ENCODE results near the gene ELMO1.

ELMO1 gene

GRCh38 chr7:37441386-37441760 lies 7.3 kb downstream of the ELMO1 start:
- H3K9me3 ChIP-seq (ENCODE audit: low read length), result no peaks in the 10 kb centered on the region
- H3K4me1 ChIP-seq (ENCODE audit: insufficient read depth, low read length), result peaks cover 14% of the 10 kb centered on the region
- H3K4me3 ChIP-seq (ENCODE audit: low read depth in 1 of 2, low read length in 2 of 2), result no peak overlapping the region

GRCh38 chr7:37440738-37441385 lies 7.8 kb downstream of the ELMO1 start:
- peaks cover 14% of the 10 kb centered on the region for H3K4me1 ChIP-seq (ENCODE audit: insufficient read depth, low read length)
- no peak overlapping the region for H3K4me3 ChIP-seq (ENCODE audit: low read depth in 1 of 2, low read length in 2 of 2)
- H3K27ac ChIP-seq (ENCODE audit: low read depth, low read length), result no peak overlapping the region

More at GRCh38 chr7:37441386-37441760, 7.3 kb downstream of the ELMO1 start:
- Histone ChIP-seq H3K27ac (ENCODE audit: low read depth, low read length) (no peak overlapping the region), H3K9ac (ENCODE audit: low read length) (no peak overlapping the region), H3K36me3 (ENCODE audit: insufficient read depth, low read length) (no peaks in the 10 kb centered on the region), H3K27me3 (ENCODE audit: control insufficient read depth in 1 of 2, insufficient read depth in 2 of 2, low read length in 2 of 2) (no peaks in the 10 kb centered on the region)

GRCh38 chr7:37439653-37440026 lies 9.0 kb downstream of the ELMO1 start:
- H3K4me1 ChIP-seq (ENCODE audit: insufficient read depth, low read length), result peaks cover 14% of the 10 kb centered on the region
- no peak overlapping the region for H3K9ac ChIP-seq (ENCODE audit: low read length)
- H3K27ac ChIP-seq (ENCODE audit: low read depth, low read length), result no peak overlapping the region
- H3K9me3 ChIP-seq (ENCODE audit: low read length), result no peaks in the 10 kb centered on the region
- H3K27me3 ChIP-seq (ENCODE audit: control insufficient read depth in 1 of 2, insufficient read depth in 2 of 2, low read length in 2 of 2), result no peaks in the 10 kb centered on the region
- H3K4me3 ChIP-seq (ENCODE audit: low read depth in 1 of 2, low read length in 2 of 2), result no peak overlapping the region
- no peaks in the 10 kb centered on the region for H3K36me3 ChIP-seq (ENCODE audit: insufficient read depth, low read length)

More at GRCh38 chr7:37440738-37441385, 7.8 kb downstream of the ELMO1 start:
- Histone ChIP-seq H3K9me3 (ENCODE audit: low read length) (no peaks in the 10 kb centered on the region), H3K27me3 (ENCODE audit: control insufficient read depth in 1 of 2, insufficient read depth in 2 of 2, low read length in 2 of 2) (no peaks in the 10 kb centered on the region), H3K9ac (ENCODE audit: low read length) (no peak overlapping the region), H3K36me3 (ENCODE audit: insufficient read depth, low read length) (no peaks in the 10 kb centered on the region)

- Histone ChIP-seq H3K27me3 (ENCODE audit: control insufficient read depth in 1 of 2, insufficient read depth in 2 of 2, low read length in 2 of 2) (no peaks in the 10 kb centered on the region), H3K4me1 (ENCODE audit: insufficient read depth, low read length) (peaks cover 14% of the 10 kb centered on the region), H3K27ac (ENCODE audit: low read depth, low read length) (no peak overlapping the region), H3K36me3 (ENCODE audit: insufficient read depth, low read length) (no peaks in the 10 kb centered on the region), H3K4me3 (ENCODE audit: low read depth in 1 of 2, low read length in 2 of 2) (no peak overlapping the region), H3K9me3 (ENCODE audit: low read length) (no peaks in the 10 kb centered on the region), H3K9ac (ENCODE audit: low read length) (no peak overlapping the region)
Measured at GRCh38 chr7:37438906-37439652, 9.6 kb downstream of the ELMO1 start.

- Histone ChIP-seq H3K9me3 (ENCODE audit: low read length) (no peaks in the 10 kb centered on the region), H3K27ac (ENCODE audit: low read depth, low read length) (no peak overlapping the region), H3K36me3 (ENCODE audit: insufficient read depth, low read length) (no peaks in the 10 kb centered on the region), H3K27me3 (ENCODE audit: control insufficient read depth in 1 of 2, insufficient read depth in 2 of 2, low read length in 2 of 2) (no peaks in the 10 kb centered on the region), H3K9ac (ENCODE audit: low read length) (no peak overlapping the region), H3K4me3 (ENCODE audit: low read depth in 1 of 2, low read length in 2 of 2) (no peak overlapping the region), H3K4me1 (ENCODE audit: insufficient read depth, low read length) (no peaks in the 10 kb centered on the region)
Measured at GRCh38 chr7:37435156-37435855, 13.4 kb downstream of the ELMO1 start.

GRCh38 chr7:37434529-37434928 lies 14.1 kb downstream of the ELMO1 start:
- Histone ChIP-seq H3K4me3 (ENCODE audit: low read depth in 1 of 2, low read length in 2 of 2) (no peak overlapping the region), H3K4me1 (ENCODE audit: insufficient read depth, low read length) (no peaks in the 10 kb centered on the region), H3K9me3 (ENCODE audit: low read length) (no peaks in the 10 kb centered on the region), H3K27me3 (ENCODE audit: control insufficient read depth in 1 of 2, insufficient read depth in 2 of 2, low read length in 2 of 2) (no peaks in the 10 kb centered on the region), H3K27ac (ENCODE audit: low read depth, low read length) (no peak overlapping the region), H3K36me3 (ENCODE audit: insufficient read depth, low read length) (no peaks in the 10 kb centered on the region), H3K9ac (ENCODE audit: low read length) (no peak overlapping the region)

- H3K4me3 ChIP-seq (ENCODE audit: low read depth in 1 of 2, low read length in 2 of 2), result no peak overlapping the region
- no peak overlapping the region for H3K27ac ChIP-seq (ENCODE audit: low read depth, low read length)
- H3K4me1 ChIP-seq (ENCODE audit: insufficient read depth, low read length), result no peaks in the 10 kb centered on the region
- no peaks in the 10 kb centered on the region for H3K9me3 ChIP-seq (ENCODE audit: low read length)
- no peaks in the 10 kb centered on the region for H3K27me3 ChIP-seq (ENCODE audit: control insufficient read depth in 1 of 2, insufficient read depth in 2 of 2, low read length in 2 of 2)
- no peaks in the 10 kb centered on the region for H3K36me3 ChIP-seq (ENCODE audit: insufficient read depth, low read length)
- H3K9ac ChIP-seq (ENCODE audit: low read length), result no peak overlapping the region
Measured at GRCh38 chr7:37433166-37433565, 15.5 kb downstream of the ELMO1 start.

GRCh38 chr7:37432281-37432920 lies 16.3 kb downstream of the ELMO1 start:
- H3K9ac ChIP-seq (ENCODE audit: low read length), result no peak overlapping the region
- no peaks in the 10 kb centered on the region for H3K27me3 ChIP-seq (ENCODE audit: control insufficient read depth in 1 of 2, insufficient read depth in 2 of 2, low read length in 2 of 2)
- H3K36me3 ChIP-seq (ENCODE audit: insufficient read depth, low read length), result no peaks in the 10 kb centered on the region
- no peak overlapping the region for H3K27ac ChIP-seq (ENCODE audit: low read depth, low read length)
- no peak overlapping the region for H3K4me3 ChIP-seq (ENCODE audit: low read depth in 1 of 2, low read length in 2 of 2)
- H3K9me3 ChIP-seq (ENCODE audit: low read length), result no peaks in the 10 kb centered on the region
- H3K4me1 ChIP-seq (ENCODE audit: insufficient read depth, low read length), result no peaks in the 10 kb centered on the region

GRCh38 chr7:37431413-37431812 lies 17.3 kb downstream of the ELMO1 start:
- Histone ChIP-seq H3K9me3 (ENCODE audit: low read length) (no peaks in the 10 kb centered on the region), H3K9ac (ENCODE audit: low read length) (no peak overlapping the region), H3K4me1 (ENCODE audit: insufficient read depth, low read length) (no peaks in the 10 kb centered on the region), H3K27me3 (ENCODE audit: control insufficient read depth in 1 of 2, insufficient read depth in 2 of 2, low read length in 2 of 2) (no peaks in the 10 kb centered on the region), H3K27ac (ENCODE audit: low read depth, low read length) (no peak overlapping the region), H3K4me3 (ENCODE audit: low read depth in 1 of 2, low read length in 2 of 2) (no peak overlapping the region), H3K36me3 (ENCODE audit: insufficient read depth, low read length) (no peaks in the 10 kb centered on the region)

- no peak overlapping the region for H3K27ac ChIP-seq (ENCODE audit: low read depth, low read length)
- no peaks in the 10 kb centered on the region for H3K9me3 ChIP-seq (ENCODE audit: low read length)
- no peaks in the 10 kb centered on the region for H3K36me3 ChIP-seq (ENCODE audit: insufficient read depth, low read length)
- no peaks in the 10 kb centered on the region for H3K4me1 ChIP-seq (ENCODE audit: insufficient read depth, low read length)
- H3K27me3 ChIP-seq (ENCODE audit: control insufficient read depth in 1 of 2, insufficient read depth in 2 of 2, low read length in 2 of 2), result no peaks in the 10 kb centered on the region
- H3K4me3 ChIP-seq (ENCODE audit: low read depth in 1 of 2, low read length in 2 of 2), result no peak overlapping the region
- H3K9ac ChIP-seq (ENCODE audit: low read length), result no peak overlapping the region
Measured at GRCh38 chr7:37430640-37431039, 18.0 kb downstream of the ELMO1 start.

GRCh38 chr7:37430171-37430570 lies 18.5 kb downstream of the ELMO1 start:
- Histone ChIP-seq H3K9me3 (ENCODE audit: low read length) (no peaks in the 10 kb centered on the region), H3K36me3 (ENCODE audit: insufficient read depth, low read length) (no peaks in the 10 kb centered on the region), H3K9ac (ENCODE audit: low read length) (no peak overlapping the region), H3K4me3 (ENCODE audit: low read depth in 1 of 2, low read length in 2 of 2) (no peak overlapping the region), H3K4me1 (ENCODE audit: insufficient read depth, low read length) (no peaks in the 10 kb centered on the region), H3K27me3 (ENCODE audit: control insufficient read depth in 1 of 2, insufficient read depth in 2 of 2, low read length in 2 of 2) (no peaks in the 10 kb centered on the region), H3K27ac (ENCODE audit: low read depth, low read length) (no peak overlapping the region)

Measured in muscle layer of colon (tissue), 2 donors.